ENCODE measurements around the gene BCL2.
A peak's percentile ranks its signal among the peaks of the same experiment; 100 is the strongest.
"Not testable (repeated sequence)": the region's sequence is repeated elsewhere in the genome, so short reads cannot be mapped to it uniquely, and the experiment has no call there.

Gene BCL2

DNA sequence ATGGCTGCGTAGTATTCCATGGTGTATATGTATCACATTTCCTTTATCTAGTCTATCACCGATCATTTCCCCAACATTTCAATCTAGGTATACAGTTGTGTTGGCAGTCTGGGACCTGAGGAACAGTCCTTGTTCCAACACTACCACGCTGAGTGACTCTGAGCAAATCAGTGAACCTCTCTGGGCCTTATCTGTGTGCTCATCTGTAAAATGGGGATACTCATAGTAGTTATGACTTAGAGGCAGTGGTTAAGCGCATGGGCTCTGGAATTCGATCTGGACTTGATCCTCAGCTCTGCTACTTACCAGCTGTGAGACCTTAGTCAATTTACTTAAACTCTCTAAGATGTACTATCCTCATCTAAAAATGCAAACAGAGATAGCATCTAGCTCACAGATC, 85.1 kb downstream of the BCL2 start:
- DNase-seq (ENCODE audit: low read depth in 3 of 3), result no peak

DNA sequence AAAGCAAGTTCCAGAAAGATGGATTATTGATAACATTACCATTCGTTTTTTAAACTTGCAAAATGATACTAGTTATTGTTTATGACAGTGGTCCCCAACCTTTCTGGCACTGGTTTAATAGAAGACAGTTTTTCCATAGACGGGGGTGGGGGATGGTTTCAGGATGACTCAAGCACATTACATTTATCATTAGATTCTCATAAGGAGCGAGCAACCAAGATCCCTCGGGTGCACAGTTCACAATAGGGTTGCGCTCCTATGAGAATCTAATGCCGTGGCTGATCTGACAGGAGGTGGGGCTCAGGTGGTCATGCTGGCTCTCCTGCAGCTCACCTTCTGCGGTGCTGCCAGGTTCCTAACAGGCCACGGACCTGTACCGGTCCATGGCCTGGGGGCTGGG, 86.2 kb downstream of the BCL2 start:
- peak in 1 of 3 donors; percentile 40 for DNase-seq (ENCODE audit: low read depth in 3 of 3)

DNA sequence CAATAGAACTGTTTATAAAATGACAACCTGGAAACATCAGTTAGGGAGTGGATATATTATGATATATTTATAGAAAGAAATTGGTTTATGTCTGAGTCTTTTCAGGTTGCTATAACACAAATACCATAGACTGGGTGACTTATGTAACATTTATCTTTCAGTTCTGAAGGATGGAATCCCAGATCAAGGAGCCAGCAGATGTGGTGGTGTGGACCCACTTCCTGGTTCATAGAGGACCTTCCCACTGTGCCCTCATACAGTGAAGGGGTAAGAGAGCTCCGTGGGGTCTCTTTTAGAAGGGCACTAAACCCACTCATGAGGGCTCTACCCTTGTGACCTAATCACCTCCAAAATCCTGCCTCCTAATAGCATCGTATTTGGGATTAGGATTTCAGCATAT, 86.7 kb downstream of the BCL2 start:
- no peak for DNase-seq (ENCODE audit: low read depth in 3 of 3)

DNA sequence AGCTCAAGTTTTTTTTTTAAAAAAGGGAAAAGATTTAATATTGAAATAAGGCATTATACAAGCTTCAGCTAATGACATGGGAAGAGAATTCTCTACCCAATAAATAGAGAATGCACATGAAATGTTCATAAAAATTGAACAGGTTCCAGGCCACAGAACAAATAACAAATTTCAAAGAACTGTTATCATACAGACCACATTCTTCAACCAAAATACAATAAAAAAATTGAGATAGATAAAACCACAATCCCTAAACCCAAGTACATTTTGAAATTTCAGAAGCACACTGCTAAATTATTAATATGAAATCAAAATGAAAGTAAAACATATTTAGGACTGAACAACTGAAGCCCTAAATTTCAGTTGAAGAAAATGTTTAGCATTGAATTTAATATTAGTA, 89.6 kb downstream of the BCL2 start:
- no peak for DNase-seq (ENCODE audit: low read depth in 3 of 3)

DNA sequence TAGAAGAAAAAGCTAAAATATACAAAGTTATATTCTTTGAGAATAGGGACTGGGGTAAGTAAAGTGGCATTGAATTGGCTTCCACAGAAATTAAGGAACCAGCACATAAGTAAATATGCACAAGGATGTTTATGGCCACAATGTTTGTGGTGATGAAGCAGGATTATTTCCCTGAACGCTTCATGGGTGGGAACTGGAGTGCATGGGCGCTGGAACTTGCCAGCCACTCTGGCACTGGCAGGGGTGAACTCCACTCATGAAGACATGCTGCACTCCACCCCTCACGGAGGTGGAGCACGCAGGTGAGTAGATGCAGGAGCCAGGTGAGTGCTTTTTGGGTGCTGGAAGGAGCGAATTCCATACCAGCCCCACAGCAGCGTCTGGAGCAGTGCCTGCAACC, 94.1 kb downstream of the BCL2 start:
- no peak for DNase-seq (ENCODE audit: low read depth in 3 of 3)

DNA sequence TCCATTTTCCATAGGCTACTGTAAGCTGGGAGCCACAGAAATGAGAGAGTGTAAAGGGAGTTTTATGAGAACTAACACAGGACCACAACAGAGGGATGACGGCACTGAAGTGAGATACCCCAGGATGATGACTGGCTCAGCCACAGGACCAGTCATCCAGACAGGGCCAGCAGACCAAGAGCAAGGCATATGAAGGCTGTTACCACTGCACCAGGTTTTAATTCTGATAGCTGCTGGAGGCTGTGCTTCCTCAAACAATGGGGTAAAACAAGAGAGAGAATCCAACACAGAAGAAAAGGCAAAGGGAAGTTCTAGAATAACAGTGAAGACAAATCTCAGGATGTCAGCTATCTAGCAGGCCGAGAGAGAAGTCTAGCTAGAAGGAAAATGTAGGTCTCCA, 94.9 kb downstream of the BCL2 start:
- DNase-seq (ENCODE audit: low read depth in 3 of 3), result peak in 2 of 3 donors; percentile 51 to 53

DNA sequence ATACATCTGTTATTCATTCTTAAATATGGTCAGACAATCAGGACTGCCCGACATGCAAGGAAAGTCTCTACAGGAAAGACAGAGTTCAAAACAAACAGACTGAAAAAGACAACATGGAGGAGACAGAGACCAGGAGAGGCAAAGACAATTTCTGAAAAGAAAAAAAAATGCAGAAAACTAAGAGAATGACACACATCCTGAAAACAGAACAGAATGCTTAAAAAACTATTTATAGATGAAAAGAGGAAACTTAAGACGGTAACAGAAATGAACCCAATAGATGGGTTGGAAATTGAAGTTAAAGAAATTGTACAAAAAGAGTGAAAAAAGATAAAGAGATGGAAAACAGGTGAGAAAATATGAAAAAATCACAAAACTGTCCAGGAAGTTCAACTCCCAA, 95.7 kb downstream of the BCL2 start:
- no peak for DNase-seq (ENCODE audit: low read depth in 3 of 3)

DNA sequence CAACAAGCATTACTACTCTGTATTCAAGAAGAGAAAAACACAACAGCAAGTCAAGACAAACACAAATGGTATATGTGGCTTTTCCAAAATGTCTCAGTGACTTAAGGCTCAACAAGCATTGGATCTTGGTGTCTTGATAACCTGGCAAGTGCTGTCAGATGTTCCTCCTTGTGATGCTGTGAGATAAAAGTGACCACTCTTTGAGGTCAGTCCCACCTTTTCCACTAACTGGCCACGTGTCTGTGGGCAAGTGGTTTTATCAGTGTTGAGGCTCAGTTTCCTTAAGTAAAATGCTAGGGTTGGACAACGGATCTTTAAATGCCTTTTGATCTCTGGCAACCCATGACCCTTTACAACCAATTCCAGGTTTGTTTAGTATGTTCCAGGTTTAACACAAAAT, 98.7 kb downstream of the BCL2 start:
- no peak for DNase-seq (ENCODE audit: low read depth in 3 of 3)

DNA sequence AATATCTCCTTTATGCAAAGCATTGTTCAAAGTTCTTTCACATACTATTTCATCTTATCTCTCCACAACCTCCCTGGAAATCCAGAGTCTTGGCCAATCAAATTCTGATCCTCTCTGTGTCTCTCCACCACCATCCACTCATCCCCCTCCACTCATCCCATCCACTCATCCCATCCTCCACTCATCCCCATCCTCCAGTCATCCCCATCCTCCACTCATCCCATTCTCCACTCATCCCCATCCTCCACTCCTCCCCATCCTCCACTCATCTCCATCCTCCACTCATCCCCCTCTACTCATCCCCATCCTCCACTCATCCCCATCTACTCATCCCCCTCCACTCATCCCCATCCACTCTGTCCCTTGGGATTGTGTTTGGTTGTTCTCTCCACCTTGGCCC, 101.1 kb downstream of the BCL2 start:
- no peak for DNase-seq (ENCODE audit: low read depth in 3 of 3)

DNA sequence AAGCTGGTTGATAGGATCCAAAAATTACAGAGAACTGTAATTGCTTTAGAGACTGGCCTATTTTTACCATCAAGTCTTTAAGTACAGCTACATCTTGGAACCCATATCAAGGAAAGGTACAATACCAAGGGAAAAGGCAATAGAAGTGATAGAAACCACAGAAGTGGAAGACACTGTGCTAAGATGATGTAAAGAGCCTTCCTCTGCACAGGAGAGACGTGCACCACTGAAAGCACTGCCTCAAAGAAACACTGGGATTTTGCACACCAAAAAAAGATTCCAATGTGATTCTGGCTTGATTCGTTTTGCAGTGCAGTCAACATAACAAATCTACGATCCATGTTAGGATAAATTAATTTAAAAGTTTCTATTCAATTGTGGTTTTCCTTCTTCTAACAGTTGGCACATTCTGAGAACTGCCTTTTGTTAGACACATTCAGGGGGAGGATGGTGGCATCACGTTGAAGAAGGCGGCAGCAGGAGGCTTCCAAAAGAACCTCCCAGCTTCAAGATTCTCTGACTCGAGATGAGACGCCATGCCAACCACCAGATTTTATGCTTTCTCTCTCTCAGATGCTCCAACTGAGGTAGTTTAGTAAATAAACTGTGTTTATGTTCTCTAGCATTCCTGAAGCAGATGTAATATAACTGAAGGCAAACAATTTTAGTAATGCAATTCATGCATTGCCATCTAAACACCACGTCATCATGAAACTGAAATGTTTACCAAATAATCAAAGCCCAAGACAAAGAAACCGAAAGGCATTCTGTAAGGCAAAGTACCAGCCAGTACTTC, 102.9 kb downstream of the BCL2 start:
- DNase-seq (ENCODE audit: low read depth in 3 of 3), result no peak

DNA sequence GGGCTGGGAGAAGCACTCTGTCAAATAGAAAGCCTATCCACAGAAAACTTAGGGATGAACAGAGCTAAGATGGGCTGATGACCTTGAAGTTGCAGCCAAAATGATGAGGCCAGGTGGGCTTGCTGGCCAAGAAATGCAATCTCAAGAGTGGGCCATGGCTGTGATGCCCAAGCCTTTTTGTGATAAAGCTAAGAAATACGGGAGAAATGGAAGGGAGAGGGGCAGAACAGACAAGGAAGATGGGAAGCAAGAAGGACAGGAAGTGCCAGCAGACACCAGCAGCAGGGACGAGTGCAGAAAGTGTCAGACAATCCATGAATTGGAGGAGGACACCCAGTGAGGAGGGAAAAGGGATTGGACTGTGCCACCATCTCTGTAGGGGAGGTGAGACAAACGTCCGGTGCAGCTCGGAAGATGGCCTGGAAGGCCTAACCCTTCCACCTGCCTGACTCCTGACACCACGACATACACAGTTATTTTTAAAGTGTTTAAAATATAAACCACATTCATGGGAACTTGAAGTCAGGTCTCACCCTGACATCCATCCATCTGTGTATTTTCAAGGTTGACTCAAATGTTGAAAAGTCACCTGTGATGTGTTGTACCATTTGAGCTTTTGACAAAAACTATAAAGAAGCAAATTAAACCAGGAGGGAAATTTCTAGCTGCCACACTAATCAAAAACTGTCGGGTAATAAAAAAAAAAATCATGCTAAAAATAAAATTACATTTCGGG, 105.5 kb downstream of the BCL2 start:
- no peak for DNase-seq (ENCODE audit: low read depth in 3 of 3)

DNA sequence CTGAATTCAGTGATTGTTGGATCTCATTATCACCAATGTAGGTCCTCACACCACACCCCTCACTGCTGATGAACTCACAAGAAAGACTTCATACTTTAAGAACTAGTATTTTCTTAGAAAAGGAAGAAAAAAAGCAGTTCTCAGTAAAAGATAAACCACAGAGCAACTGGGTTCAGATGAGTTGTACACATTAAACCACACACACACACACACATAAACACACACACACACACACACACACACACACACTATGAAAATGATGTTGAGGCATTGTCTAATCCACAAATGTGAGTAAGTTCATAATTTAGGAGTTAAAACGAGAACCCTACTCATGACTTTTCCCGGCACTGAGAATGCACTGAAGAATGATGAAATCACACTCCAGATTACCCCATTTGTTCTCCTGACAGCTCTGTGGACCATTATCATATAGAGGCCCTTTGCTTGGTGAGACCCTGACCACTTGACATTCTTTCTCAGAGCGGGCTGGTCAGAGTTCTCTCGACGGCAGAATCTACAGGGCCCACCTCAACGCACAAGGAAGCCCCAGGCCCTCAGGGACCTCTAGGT, 106.2 kb downstream of the BCL2 start:
- DNase-seq (ENCODE audit: low read depth in 3 of 3), result no peak

DNA sequence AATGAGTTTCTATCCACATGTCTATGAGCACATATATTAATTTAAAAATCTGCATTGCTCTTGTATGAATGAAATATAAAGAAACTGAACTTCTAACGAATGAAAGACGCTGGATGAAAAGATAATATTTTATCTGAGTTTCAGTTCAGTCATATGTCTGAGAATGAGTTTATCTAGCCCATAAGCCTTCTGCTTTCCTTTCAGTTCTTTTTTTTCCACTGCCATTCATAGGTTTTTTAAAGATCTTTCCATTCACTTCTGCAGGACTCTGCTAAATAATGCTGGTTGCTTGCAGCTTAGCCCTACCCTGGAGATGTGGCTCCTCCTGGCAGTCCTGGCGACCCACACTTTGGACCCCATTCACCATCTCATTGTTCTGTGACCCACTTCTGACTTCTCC, 109.0 kb downstream of the BCL2 start:
- no peak for DNase-seq (ENCODE audit: low read depth in 3 of 3)

DNA sequence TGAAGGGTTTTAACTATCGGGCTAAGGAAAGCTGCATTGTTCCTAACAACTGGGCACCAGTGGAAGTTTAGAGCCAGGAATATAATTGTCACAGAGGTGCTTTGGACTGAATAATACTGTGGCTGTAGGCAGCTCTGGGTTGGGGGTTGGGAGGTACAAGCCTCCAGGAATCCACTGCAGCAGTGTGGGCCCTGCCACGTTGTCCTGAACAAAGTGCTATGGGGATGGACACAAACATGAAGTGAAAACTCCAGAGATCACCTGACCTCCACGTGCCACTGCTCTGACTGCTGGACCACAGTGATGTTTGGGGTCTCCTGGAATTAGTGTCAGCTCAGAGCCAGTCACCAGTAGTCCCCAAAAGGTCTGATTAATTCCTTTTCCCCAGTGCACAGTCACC, 110.9 kb downstream of the BCL2 start:
- DNase-seq (ENCODE audit: low read depth in 3 of 3), result no peak

DNA sequence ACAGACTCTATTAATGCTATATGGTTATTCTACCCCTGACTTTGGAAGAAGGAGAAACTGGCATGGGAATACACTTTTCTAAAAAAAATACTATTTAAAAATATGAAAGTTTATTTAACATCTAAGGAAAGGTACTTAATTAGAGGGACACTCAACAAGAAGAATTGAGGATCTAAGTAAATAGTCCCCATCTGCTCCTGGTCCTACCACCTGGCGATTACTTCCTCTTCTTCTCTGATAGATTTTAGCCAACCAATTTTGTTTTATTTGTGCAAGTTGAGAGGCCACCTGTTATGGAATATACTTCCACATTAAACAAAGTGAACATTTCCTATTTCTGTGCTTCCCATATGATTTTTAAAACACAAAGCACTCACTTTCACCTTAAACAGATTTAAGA, 111.7 kb downstream of the BCL2 start:
- DNase-seq (ENCODE audit: low read depth in 3 of 3), result no peak

DNA sequence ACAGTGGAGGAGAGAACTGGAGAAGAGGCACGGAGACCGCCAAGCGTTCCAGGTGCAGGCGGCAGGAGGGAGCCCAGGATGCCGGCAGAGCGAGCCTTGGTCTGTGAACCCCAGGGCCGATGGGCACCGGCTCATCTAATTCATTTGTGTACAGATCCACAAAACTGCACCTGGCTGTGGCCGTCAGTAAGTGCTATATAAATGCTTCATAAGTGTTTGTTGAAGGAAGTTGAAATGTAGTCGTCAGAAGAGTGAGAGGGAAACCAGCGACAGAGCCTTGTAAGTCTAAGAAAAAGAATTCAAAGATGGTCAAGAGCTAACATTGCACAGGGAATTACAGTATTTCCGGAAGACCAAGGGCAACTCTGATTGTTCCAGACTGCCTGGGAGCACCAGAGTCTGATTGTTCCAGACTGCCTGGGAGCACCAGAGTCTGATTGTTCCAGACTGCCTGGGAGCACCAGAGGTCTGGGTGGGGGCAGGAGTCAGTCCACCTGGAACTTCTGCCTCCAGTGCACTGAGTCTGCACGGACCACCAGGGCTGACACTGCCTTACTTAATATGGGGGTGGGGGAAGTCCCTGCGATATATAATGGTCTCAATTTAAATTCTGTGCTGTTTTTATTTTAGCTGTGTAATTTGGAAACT, 112.3 kb downstream of the BCL2 start:
- no peak for DNase-seq (ENCODE audit: low read depth in 3 of 3)

DNA sequence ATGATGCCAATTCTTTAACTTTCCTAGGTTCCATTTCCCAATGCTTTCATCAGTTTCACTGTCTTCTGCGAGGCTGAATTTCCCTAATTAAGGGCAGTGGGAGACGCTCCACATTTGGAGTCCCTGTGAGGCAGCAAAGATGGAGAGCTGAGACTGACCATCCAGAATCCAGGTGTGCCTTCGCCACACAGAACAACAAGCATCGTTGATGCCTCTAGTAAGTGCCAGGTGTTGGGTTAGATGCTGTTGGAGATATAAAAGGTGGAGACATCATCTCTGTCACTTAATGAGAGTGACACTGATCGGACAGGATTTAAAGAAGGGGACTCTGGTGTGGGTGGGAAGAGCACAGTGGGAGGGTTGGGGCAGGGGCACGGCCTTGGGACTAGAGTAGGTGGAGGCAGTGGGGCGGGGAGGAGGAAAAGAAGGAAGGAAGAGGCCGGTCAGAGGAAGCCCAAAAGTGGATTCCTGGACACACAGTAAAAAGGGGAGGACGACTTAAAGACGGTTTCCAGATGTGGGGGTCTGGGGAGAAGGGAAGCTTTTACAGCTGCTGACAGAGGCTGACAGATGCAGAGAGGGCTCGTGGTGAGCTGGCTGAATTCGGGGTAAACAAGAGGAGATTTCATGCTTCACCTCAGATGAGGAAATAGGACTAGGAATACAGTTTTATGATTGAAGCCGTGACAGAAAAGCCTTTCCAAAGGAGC, 113.0 kb downstream of the BCL2 start:
- no peak for DNase-seq (ENCODE audit: low read depth in 3 of 3)

DNA sequence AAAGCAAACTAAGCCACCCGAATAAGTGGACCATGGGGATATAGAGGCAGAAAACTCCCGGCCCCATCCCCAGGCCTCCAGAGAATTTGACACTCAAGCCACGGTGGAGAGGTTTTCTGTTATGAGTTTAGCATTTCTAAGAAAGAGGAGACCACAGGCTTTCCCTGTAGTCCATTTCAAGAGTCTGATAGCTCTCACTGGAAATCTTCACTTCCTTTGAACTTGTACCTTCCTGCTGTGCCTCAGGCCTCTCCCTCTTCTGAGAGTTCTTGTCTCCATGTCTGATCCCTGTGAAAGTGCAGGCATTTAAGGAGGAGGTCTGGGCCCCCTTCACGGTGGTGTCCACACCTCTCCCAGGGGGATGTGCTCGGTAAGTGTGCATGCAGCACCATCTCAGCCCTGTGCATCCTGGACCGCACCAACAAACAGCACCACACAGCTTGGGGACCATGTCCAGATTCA, 113.7 kb downstream of the BCL2 start:
- no peak for DNase-seq (ENCODE audit: low read depth in 3 of 3)

DNA sequence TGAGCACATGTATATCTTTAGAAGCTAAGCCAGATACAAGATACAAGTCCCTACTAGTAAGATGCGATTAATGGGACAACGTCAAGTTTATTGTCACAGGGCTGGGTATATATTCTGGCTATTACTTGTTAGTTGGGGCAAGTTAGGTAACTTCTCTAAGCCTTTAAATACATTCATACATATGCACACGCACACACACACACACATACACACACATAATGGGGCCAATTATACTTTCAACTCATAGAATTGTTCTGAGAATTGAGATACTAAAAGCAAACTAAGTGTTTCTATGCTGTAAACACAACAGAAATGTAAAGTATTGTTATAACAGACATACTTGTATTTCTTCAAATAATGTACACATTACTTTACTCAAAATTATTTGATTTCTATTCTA, 116.1 kb downstream of the BCL2 start:
- no peak for DNase-seq (ENCODE audit: low read depth in 3 of 3)

DNA sequence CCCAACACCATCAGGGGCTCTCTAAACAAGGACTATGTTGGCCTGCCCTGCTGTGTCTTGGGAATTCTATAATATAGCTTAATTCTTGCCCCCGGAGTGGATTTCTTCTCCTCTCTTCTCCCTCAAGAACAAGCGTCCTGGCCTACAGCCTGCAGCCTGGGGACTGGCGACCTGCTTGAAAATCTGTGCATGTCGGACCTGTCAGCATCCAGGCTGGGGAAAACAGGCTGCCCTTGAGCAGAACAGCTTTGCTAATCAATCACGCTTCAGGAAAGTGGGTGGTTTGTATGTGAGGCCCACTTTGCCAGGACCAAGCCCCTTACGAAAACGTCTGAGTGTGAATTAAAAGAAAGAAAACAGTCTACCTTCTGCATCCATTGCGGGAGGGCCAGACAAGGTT, 116.7 kb downstream of the BCL2 start:
- no peak for DNase-seq (ENCODE audit: low read depth in 3 of 3)

DNA sequence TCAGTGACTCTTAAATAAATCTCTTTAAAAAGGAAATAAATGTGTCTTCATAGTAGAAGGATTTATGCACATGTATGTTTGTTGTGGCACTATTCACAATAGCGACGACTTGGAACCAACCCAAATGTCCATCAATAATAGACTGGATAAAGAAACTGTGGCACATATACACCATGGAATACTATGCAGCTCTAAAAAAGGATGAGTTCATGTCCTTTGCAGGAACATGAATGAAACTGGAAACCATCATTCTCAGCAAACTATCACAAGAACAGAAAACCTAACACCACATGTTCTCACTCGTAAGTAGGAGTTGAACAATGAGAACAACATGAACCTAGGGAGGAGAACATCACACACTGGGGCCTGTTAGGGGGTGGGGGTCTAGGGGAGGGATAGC, 118.1 kb downstream of the BCL2 start:
- DNase-seq (ENCODE audit: low read depth in 3 of 3), result not testable (repeated sequence)

DNA sequence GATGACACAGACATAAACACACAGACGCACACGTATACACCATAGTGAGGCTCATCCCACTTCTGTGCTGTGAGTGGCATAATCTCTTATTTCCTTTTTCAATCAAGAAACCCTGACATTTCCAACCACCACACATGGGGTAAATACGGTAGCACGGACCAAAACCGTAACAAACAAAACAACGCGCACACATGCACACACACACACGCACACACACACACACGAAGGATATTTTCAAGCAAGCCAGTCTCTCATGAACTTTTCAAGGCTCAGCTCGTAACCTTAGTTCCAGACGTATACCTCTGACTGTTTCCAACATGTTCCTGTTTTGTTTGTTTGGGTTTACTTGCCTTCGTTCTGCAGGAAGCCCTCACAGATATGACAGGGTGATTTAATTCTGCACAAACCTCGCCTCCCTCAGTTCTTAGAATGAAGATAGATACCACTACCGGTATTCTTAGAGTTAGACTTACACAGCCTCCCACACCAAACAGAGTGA, 119.8 kb downstream of the BCL2 start:
- no peak for DNase-seq (ENCODE audit: low read depth in 3 of 3)

Measured in stimulated activated CD4-positive, alpha-beta T cell treated with anti-CD3 and anti-CD28 coated beads, TNF-alpha, amount 100 ng/mL, for 48 hours (primary cell).